GM10847 (cell line): ENCODE data around the gene L1CAM.

Experiments
- POLR2A ChIP-seq: IDR thresholded peaks from 2 replicates; pipeline ENCODE4 v1.6.1; 2011; ENCODE audit not compliant: insufficient read length; ENCODE audit errors: extremely low read depth

L1CAM gene

GRCh38 chrX:153913701-153914100 lies 27.7 kb upstream of the L1CAM start:
- no peak for TF ChIP-seq POLR2A

- no peak for TF ChIP-seq POLR2A
These were observed 27.2 kb upstream of the L1CAM start for GRCh38 chrX:153913211-153913610.

GRCh38 chrX:153911798-153912197 lies 25.8 kb upstream of the L1CAM start:
- TF ChIP-seq POLR2A: no peak

GRCh38 chrX:153910446-153910845 lies 24.5 kb upstream of the L1CAM start:
- no peak for TF ChIP-seq POLR2A

- no peak for TF ChIP-seq POLR2A
These were observed 24.0 kb upstream of the L1CAM start for GRCh38 chrX:153909980-153910360.

- no peak for TF ChIP-seq POLR2A
These were observed 23.3 kb upstream of the L1CAM start for GRCh38 chrX:153909024-153909979.

GRCh38 chrX:153908219-153908860 lies 22.4 kb upstream of the L1CAM start:
- TF ChIP-seq POLR2A: no peak

GRCh38 chrX:153907456-153907855 lies 21.5 kb upstream of the L1CAM start:
- no peak for TF ChIP-seq POLR2A

- TF ChIP-seq POLR2A: no peak
These were observed 20.3 kb upstream of the L1CAM start for GRCh38 chrX:153906126-153906917.

- no peak for TF ChIP-seq POLR2A
These were observed 19.6 kb upstream of the L1CAM start for GRCh38 chrX:153905481-153906095.

- TF ChIP-seq POLR2A: no peak
These were observed 18.3 kb upstream of the L1CAM start, which contains the start of gene AVPR2 for GRCh38 chrX:153903991-153904957. Gene AVPR2, plus strand, starts transcription at chrX:153904673. Its CDS starts 473 bp downstream, at chrX:153905146.

- no peak for TF ChIP-seq POLR2A
These were observed 17.4 kb upstream of the L1CAM start for GRCh38 chrX:153903238-153903980.

GRCh38 chrX:153902385-153902784 lies 16.4 kb upstream of the L1CAM start:
- no peak for TF ChIP-seq POLR2A
